ENCODE data around the gene THRB.

Gene THRB

DNA sequence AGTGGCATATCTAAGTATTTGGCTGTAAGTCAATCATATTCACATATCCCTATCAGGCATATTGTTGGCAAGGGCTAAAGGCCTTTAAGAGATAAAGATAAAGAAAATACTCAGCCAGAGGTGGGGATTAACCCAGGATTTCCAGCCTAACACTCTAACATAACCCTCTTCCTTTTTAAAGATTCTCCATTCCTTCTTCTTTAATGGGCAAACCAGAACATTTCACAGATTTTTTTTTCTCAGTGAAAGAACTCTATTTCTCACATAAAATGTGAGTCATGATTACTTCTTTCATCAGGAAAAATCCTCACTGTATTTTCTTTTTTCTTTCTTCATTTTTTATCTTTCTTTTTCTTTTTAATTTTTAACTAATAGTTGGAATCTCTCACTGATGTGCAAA, 349.2 kb downstream of the THRB start:
- Histone ChIP-seq H3K4me3 (no peak overlapping the region), H3K27ac (peak overlapping the region in 6 of 21 experiments; percentile 10 to 91 (median 62))

DNA sequence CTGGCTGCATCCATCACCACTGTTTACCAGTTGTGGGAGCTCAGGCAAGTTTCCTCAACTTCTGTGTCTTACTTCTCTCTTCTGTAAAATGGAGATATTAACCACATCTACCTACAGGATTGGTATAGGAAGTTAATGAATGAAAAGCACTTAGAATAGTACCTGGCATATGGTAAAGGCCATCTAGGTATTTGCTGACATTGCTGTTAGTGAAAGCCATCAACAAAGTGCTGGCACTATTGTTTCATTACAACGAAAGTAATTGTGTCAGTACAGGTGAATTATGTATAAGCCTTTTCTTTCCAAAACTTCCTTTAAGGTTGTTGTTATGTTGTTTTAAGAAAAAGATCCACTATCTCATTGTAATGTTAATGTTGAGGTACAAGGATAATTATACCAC, 352.5 kb downstream of the THRB start:
- H3K27ac ChIP-seq, result no peak overlapping the region
- H3K4me3 ChIP-seq, result no peak overlapping the region

- Histone ChIP-seq H3K27ac (no peak overlapping the region), H3K4me3 (no peak overlapping the region)
Observed at GRCh38 chr3:24141548-24141947, 353.1 kb downstream of the THRB start.

GRCh38 chr3:24139463-24140412, 354.9 kb downstream of the THRB start:
- Histone ChIP-seq H3K4me3 (no peak overlapping the region), H3K27ac (no peak overlapping the region)

DNA sequence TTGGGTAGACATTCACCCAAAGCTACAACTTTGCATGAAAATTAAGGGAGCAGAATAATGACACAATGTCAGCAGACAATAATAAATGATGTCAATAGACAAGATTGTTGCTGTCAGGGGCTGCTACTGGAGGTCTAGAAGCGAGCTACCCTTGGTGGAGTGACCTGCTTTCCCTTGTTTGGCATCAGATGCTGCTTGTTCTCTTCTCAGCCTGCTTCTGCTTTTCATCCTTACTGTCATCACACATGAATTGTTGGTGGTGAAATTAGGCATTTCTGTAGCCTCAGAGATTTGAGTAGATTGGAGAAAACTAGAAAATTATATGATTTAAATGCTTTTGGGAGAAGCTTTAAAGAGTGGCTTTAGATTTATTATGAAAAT, 355.8 kb downstream of the THRB start:
- H3K27ac ChIP-seq, result no peak overlapping the region
- no peak overlapping the region for H3K4me3 ChIP-seq

DNA sequence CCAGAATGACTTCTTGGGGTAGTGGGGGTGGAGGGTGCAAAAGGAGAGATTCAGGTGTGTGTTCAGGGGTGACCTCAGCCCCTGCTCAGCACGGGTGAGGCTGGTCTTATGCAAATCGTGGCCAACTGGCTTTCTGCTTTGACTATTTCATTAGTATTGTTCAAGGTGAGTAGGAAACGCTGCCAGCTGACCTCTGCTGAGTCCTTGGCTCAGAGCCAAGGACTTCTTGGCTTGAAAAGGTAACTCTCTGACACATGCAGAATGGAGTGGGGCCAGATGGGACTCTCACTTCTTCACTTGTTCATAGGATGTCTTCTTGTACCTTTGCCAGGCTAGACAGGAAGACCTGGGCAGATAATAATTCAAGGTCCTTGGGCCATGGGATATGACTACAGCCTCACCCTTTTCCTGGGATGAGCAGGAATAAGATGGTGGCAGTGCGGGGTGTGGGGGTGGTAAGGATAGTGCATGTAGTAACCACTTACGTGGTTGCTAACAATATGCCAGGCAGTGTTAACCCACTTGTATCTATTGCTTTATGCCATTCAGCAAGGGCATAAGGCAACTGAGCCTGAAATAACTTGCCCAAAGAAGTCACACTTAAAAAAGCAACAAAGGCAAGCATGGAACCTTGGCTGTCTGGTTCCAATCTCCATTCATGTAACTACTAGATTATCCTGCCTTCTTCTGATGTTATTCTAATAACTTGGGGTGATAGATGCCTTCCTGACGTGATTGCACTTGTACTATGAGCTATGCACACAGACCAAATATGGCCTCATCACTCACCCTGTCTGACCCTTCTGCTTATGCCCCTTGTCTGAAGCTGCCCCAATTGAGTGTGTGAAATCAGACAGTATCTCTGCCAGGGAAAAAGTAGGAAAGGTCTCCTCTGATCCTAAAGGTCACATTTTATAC, 356.4 kb downstream of the THRB start:
- Histone ChIP-seq H3K4me3 (no peak overlapping the region), H3K27ac (no peak overlapping the region)

DNA sequence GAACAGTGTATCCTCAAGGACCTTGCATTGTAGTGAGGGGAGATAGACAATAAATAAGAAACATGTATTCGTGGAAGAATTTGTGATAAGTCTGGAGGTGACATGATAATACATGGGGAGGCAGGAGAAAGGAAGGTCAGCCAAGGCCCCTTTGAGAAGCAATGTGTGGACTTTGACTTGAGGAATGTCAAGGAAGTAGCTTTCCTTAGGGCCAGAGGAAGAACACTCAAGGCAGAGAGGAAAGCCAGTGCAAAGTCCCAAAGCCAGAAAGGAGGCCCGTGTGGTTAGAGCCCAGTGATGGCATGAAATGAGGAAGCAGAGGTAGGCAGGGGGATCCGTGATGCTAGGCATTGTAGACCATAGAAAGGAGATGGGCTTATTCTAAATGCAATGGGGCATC, 357.3 kb downstream of the THRB start:
- Histone ChIP-seq H3K27ac (peak overlapping the region in 1 of 21 experiments; percentile 17), H3K4me3 (no peak overlapping the region)

DNA sequence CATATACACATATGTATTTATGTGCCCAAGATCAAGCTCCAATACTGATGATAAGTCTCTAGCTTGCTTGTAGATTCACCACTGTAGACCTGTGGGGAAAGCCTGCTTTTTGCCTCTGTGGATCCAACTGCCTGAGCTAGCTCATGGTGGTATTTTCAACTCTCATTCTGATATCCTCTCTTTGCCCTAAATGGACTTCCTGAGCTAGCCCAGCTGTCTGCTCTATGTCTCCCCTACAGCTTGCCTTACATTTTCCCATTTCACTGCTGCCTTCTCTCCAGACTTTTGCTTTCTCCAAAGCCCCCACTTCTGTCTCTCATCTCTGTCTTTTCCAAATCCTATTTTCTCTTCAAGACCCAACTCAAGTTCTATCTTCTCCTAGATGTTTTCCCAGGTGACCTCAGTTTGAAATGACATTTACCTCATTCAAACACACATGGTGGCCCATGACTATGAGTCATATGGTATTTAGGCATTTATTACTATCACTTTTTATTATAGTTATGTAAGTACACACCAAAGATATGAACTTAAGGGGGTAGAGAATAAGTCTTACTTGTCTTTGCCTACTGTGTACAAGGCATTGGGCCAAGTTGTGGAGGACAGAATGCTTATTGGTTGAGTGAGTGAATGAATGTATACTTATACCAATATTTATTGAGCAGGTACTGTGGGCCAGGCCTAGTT, 357.9 kb downstream of the THRB start:
- Histone ChIP-seq H3K4me3 (no peak overlapping the region), H3K27ac (peak overlapping the region in 1 of 21 experiments; percentile 17)

GRCh38 chr3:24135280-24135679, 359.4 kb downstream of the THRB start:
- Histone ChIP-seq H3K27ac (peak overlapping the region in 1 of 21 experiments; percentile 0), H3K4me3 (no peak overlapping the region)

DNA sequence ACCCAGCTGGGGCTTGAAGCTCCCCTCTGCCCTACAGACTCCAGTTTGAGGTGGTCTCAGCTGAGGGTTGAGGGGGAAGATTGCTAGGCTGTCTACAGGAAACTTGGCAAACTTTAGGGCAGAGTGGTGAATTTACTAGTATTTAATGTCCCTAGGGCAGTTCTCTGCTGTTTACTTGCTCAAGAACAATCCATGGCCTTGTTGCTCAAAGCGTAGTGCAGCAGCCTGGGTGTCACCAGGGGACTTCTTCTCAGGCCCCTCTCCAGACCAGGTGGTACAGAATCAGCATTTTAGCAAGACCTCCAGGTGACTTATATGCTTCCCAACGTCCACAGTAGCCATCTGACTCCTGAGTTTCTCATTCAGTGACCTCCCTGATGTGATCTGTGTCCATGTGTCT, 360.7 kb downstream of the THRB start:
- no peak overlapping the region for H3K4me3 ChIP-seq
- H3K27ac ChIP-seq, result no peak overlapping the region

DNA sequence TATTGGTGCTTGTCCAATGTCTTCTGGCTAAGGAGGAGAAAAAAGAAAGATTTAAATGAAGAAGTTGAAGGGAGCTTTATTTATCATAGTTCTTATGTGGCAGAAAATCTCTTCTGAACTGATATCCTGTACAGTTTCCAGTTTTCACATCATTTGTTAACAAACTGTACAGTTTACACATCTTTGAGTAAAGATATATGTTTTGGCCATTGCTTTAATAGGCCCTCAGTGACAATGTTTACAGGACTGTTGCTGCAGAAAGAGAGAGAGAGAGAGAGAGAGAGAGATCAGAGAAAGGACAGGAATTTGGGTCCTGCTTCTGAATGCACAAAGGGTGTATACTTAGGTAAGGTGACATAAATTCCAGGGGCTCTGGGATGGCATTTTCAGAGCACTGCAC, 361.2 kb downstream of the THRB start:
- Histone ChIP-seq H3K4me3 (no peak overlapping the region), H3K27ac (no peak overlapping the region)

DNA sequence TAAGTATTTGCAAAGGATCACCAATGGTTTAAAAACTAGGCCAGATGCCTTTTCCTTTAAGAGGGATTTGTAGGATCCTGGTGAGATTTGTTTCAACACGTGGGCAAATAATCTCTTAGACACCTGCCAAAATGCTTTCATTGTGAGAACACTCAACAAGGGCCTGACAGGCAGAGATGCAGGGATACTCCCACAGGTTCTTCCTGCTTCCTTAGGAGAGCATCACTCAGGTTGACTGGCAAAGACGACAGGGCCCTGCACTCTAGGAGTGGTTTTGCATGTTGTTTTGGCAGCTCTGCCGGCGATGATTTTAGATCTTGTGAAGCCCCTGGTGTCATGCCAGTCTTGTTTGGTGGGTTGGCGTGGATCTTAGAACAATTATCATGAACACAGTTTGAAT, 365.1 kb downstream of the THRB start:
- H3K27ac ChIP-seq, result peak overlapping the region in 12 of 21 experiments; percentile 10 to 81 (median 58)
- H3K4me3 ChIP-seq, result no peak overlapping the region

- H3K4me3 ChIP-seq, result no peak overlapping the region
- peak overlapping the region in 13 of 21 experiments; percentile 31 to 81 (median 47) for H3K27ac ChIP-seq
Observed at GRCh38 chr3:24128199-24129005, 366.2 kb downstream of the THRB start.

- peak overlapping the region in 1 of 21 experiments; percentile 13 for H3K27ac ChIP-seq
- no peak overlapping the region for H3K4me3 ChIP-seq
Observed at GRCh38 chr3:24123596-24123995, 371.1 kb downstream of the THRB start.

DNA sequence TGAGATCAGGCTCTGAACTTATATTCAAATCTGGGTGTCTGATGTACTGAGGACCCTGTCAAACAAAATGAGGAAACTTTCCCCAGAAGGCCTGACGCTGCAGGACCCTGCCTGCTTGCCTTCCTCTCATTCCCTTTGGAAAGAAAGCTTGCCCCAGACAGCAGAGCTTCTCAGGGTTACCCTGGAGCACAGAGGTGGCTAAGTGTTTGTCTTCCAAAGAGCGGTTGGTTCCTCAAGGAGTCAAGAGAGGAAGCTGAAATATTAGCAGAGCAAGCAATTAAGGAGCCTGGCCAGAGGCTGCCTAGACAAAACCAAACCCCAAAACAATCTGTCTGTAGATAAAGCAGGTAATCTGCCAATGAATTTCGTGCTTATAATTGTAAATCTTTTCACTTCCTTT, 374.2 kb downstream of the THRB start:
- no peak overlapping the region for H3K4me3 ChIP-seq
- no peak overlapping the region for H3K27ac ChIP-seq

DNA sequence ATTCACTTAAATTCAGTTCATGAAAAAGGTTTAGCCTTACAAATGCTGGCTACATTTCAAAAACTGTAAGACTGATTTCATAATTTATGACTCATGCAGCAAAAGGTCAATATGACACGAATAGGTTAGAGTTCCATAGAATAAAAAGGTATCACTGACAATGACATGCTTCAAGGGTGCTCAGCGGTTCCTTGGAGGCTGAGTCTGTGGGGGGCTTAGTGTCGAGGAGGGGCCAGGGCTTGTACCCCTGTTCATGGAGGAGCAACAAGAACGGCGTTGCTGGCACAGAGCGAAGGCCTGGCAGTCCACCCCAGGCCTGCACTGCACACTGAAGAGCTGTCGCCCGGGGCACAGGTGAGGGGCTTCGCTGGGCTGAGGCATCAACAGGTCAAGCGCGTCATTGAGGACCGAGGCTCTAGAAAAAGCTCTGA, 375.3 kb downstream of the THRB start:
- Histone ChIP-seq H3K4me3 (no peak overlapping the region), H3K27ac (no peak overlapping the region)

- Histone ChIP-seq H3K27ac (no peak overlapping the region), H3K4me3 (no peak overlapping the region)
Observed at GRCh38 chr3:24117508-24117907, 377.1 kb downstream of the THRB start.

- H3K27ac ChIP-seq, result no peak overlapping the region
- H3K4me3 ChIP-seq, result no peak overlapping the region
Observed at GRCh38 chr3:24111711-24112110, 382.9 kb downstream of the THRB start.

- H3K27ac ChIP-seq, result no peak overlapping the region
Observed at GRCh38 chr3:24110051-24110450, 384.6 kb downstream of the THRB start.

More at GRCh38 chr3:24110051-24110450, 384.6 kb downstream of the THRB start:
- H3K4me3 ChIP-seq, result no peak overlapping the region
